ENCODE data around the gene KRT82.
"Not testable (repeated sequence)": the region's sequence is repeated elsewhere in the genome, so short reads cannot be mapped to it uniquely, and the experiment has no call there.

Gene KRT82

GRCh38 chr12:52413202-52413601 lies 7.1 kb upstream of the KRT82 start:
- H3K27ac ChIP-seq (ENCODE audit: low read length): no peak overlapping the region
- no peak for DNase-seq

GRCh38 chr12:52411815-52412214 lies 5.7 kb upstream of the KRT82 start:
- H3K27ac ChIP-seq (ENCODE audit: low read length): no peak overlapping the region
- no peak overlapping the region for H3K4me2 ChIP-seq (ENCODE audit: low read depth, low read length)
- H3K36me3 ChIP-seq (replicated peaks; ENCODE audit: insufficient read depth, low read length): no peaks in the 10 kb centered on the region
- no peaks in the 10 kb centered on the region for H3K79me2 ChIP-seq (ENCODE audit: low read length)
- no peak for DNase-seq
- no peaks in the 10 kb centered on the region for H3K9me2 ChIP-seq (replicated peaks; ENCODE audit: insufficient read depth, low read length)
- H4K20me1 ChIP-seq (ENCODE audit: insufficient read depth, low read length): no peaks in the 10 kb centered on the region
- H3K4me1 ChIP-seq (ENCODE audit: low read length): no peaks in the 10 kb centered on the region
- no peaks in the 10 kb centered on the region for H3K9me3 ChIP-seq (replicated peaks; ENCODE audit: insufficient read depth, low read length)
- no peak overlapping the region for H3K4me3 ChIP-seq (ENCODE audit: low read length)
- no peak overlapping the region for H2AFZ ChIP-seq (ENCODE audit: low read length)
- H3K9ac ChIP-seq (ENCODE audit: low read length): no peak overlapping the region
- no peak for TF ChIP-seq CTCF (IDR thresholded peaks at IDR 0.05; ENCODE audit: low read length)
- no peak for TF ChIP-seq EZH2 (optimal IDR thresholded peaks at IDR 0.05; ENCODE audit: low read depth, low read length)
- TF ChIP-seq EZH2phosphoT487 (IDR thresholded peaks at IDR 0.05; ENCODE audit: low read length): no peak
- H3K27me3 ChIP-seq (replicated peaks; ENCODE audit: insufficient read depth, low read length): peaks cover 40% of the 10 kb centered on the region
- H3F3A ChIP-seq (ENCODE audit: insufficient read depth, low read length): no peaks in the 10 kb centered on the region

More at GRCh38 chr12:52413202-52413601, 7.1 kb upstream of the KRT82 start:
- no peak for TF ChIP-seq EZH2 (optimal IDR thresholded peaks at IDR 0.05; ENCODE audit: low read depth, low read length)
- no peak for TF ChIP-seq CTCF (IDR thresholded peaks at IDR 0.05; ENCODE audit: low read length)
- no peak for TF ChIP-seq EZH2phosphoT487 (IDR thresholded peaks at IDR 0.05; ENCODE audit: low read length)
- Histone ChIP-seq H3K36me3 (replicated peaks; ENCODE audit: insufficient read depth, low read length) (no peaks in the 10 kb centered on the region), H3K9me2 (replicated peaks; ENCODE audit: insufficient read depth, low read length) (no peaks in the 10 kb centered on the region), H3F3A (ENCODE audit: insufficient read depth, low read length) (no peaks in the 10 kb centered on the region), H3K27me3 (replicated peaks; ENCODE audit: insufficient read depth, low read length) (peaks cover 26% of the 10 kb centered on the region), H3K9ac (ENCODE audit: low read length) (no peak overlapping the region), H3K4me3 (ENCODE audit: low read length) (no peak overlapping the region), H3K9me3 (replicated peaks; ENCODE audit: insufficient read depth, low read length) (no peaks in the 10 kb centered on the region), H2AFZ (ENCODE audit: low read length) (no peak overlapping the region), H3K79me2 (ENCODE audit: low read length) (no peaks in the 10 kb centered on the region), H3K4me2 (ENCODE audit: low read depth, low read length) (no peak overlapping the region), H3K4me1 (ENCODE audit: low read length) (no peaks in the 10 kb centered on the region), H4K20me1 (ENCODE audit: insufficient read depth, low read length) (no peaks in the 10 kb centered on the region)

- H4K20me1 ChIP-seq (ENCODE audit: insufficient read depth, low read length); H3K4me1 ChIP-seq (ENCODE audit: low read length); H3K79me2 ChIP-seq (ENCODE audit: low read length); H3K9me3 ChIP-seq (replicated peaks; ENCODE audit: insufficient read depth, low read length); H3K9me2 ChIP-seq (replicated peaks; ENCODE audit: insufficient read depth, low read length); H3K9ac ChIP-seq (ENCODE audit: low read length); DNase-seq; H2AFZ ChIP-seq (ENCODE audit: low read length); H3F3A ChIP-seq (ENCODE audit: insufficient read depth, low read length); H3K4me3 ChIP-seq (ENCODE audit: low read length); H3K36me3 ChIP-seq (replicated peaks; ENCODE audit: insufficient read depth, low read length); H3K4me2 ChIP-seq (ENCODE audit: low read depth, low read length); H3K27ac ChIP-seq (ENCODE audit: low read length): not testable (repeated sequence)
- peaks cover 51% of the 10 kb centered on the region for H3K27me3 ChIP-seq (replicated peaks; ENCODE audit: insufficient read depth, low read length)
These were observed 4.6 kb upstream of the KRT82 start for GRCh38 chr12:52410589-52411248.

GRCh38 chr12:52407918-52408317 lies 1.8 kb upstream of the KRT82 start:
- no peak overlapping the region for H3K4me3 ChIP-seq (ENCODE audit: low read length)
- H3K4me2 ChIP-seq (ENCODE audit: low read depth, low read length): no peak overlapping the region
- TF ChIP-seq EZH2 (optimal IDR thresholded peaks at IDR 0.05; ENCODE audit: low read depth, low read length): no peak
- no peak for TF ChIP-seq CTCF (IDR thresholded peaks at IDR 0.05; ENCODE audit: low read length)
- TF ChIP-seq EZH2phosphoT487 (IDR thresholded peaks at IDR 0.05; ENCODE audit: low read length): no peak
- peaks cover 55% of the 10 kb centered on the region for H3K27me3 ChIP-seq (replicated peaks; ENCODE audit: insufficient read depth, low read length)
- no peaks in the 10 kb centered on the region for H3K36me3 ChIP-seq (replicated peaks; ENCODE audit: insufficient read depth, low read length)
- no peak overlapping the region for H3K27ac ChIP-seq (ENCODE audit: low read length)
- no peak overlapping the region for H2AFZ ChIP-seq (ENCODE audit: low read length)
- H3K9ac ChIP-seq (ENCODE audit: low read length): no peak overlapping the region
- H4K20me1 ChIP-seq (ENCODE audit: insufficient read depth, low read length): no peaks in the 10 kb centered on the region
- H3K4me1 ChIP-seq (ENCODE audit: low read length): no peaks in the 10 kb centered on the region
- H3K79me2 ChIP-seq (ENCODE audit: low read length): no peaks in the 10 kb centered on the region
- H3F3A ChIP-seq (ENCODE audit: insufficient read depth, low read length): no peaks in the 10 kb centered on the region
- no peaks in the 10 kb centered on the region for H3K9me2 ChIP-seq (replicated peaks; ENCODE audit: insufficient read depth, low read length)
- H3K9me3 ChIP-seq (replicated peaks; ENCODE audit: insufficient read depth, low read length): no peaks in the 10 kb centered on the region
- no peak for DNase-seq
